Astrocyte (in vitro differentiated cells and primary cell): ENCODE measurements around the gene NABP2. TPM values are rescaled to one million over a fixed set of nuclear protein-coding genes. Genes with fewer than 3 reads are reported as not detected.

Experiments
- DNase-seq: peaks from one replicate; pipeline ENCODE4 v3.0.0-alpha.2; 2010; ENCODE audit warnings: low read depth
- FAIRE-seq: peaks from 2 replicates; lab custom pipeline; 2011; peaks lifted over from hg19 to GRCh38; lab: Jason Lieb, UNC
- H2AFZ ChIP-seq: 2 replicates; pipeline ENCODE4 v1.6.0; 2012; ENCODE audit warnings: low read depth, low read length, inconsistent platforms
- H3K27ac ChIP-seq: 2 replicates; pipeline ENCODE4 v1.5.1; 2011; ENCODE audit warnings: low read depth, low read length, inconsistent platforms
- H3K27me3 ChIP-seq: 2 replicates; pipeline ENCODE4 v1.6.0; 2011; ENCODE audit warnings: low read length, inconsistent platforms; ENCODE audit not compliant: insufficient read depth
- H3K36me3 ChIP-seq: 2 replicates; pipeline ENCODE4 v1.5.1; 2011; ENCODE audit warnings: low read length, inconsistent platforms; ENCODE audit not compliant: insufficient read depth
- H3K4me1 ChIP-seq: 2 replicates; pipeline ENCODE4 v1.5.1; 2011; ENCODE audit warnings: low read length, inconsistent platforms; ENCODE audit not compliant: insufficient read depth
- H3K4me2 ChIP-seq: 2 replicates; pipeline ENCODE4 v1.6.0; 2012; ENCODE audit warnings: low read length, inconsistent platforms
- H3K4me3 ChIP-seq: 2 replicates; pipeline ENCODE4 v1.5.1; 2011; ENCODE audit warnings: low read depth, mild to moderate bottlenecking, low read length, inconsistent platforms; ENCODE audit not compliant: insufficient read depth
- H3K79me2 ChIP-seq: 2 replicates; pipeline ENCODE4 v1.6.0; 2012; ENCODE audit warnings: mild to moderate bottlenecking, low read length, inconsistent platforms; ENCODE audit not compliant: insufficient read depth
- H3K9ac ChIP-seq: 2 replicates; pipeline ENCODE4 v1.6.0; 2012; ENCODE audit warnings: mild to moderate bottlenecking, low read length, inconsistent platforms
- H3K9me3 ChIP-seq: 2 replicates; pipeline ENCODE4 v1.5.1; 2012; ENCODE audit warnings: low read depth, mild to moderate bottlenecking, low read length, inconsistent platforms; ENCODE audit not compliant: insufficient read depth
- H4K20me1 ChIP-seq: 2 replicates; pipeline ENCODE4 v1.6.0; 2012; ENCODE audit warnings: low read length, inconsistent platforms; ENCODE audit not compliant: insufficient read depth
- H3K27ac Mint-ChIP-seq: one replicate; pipeline ENCODE4 v1.8.0; 2021; ENCODE audit warnings: mild to moderate bottlenecking, mixed read lengths; ENCODE audit not compliant: unreplicated experiment
- H3K27me3 Mint-ChIP-seq: one replicate; pipeline ENCODE4 v1.8.0; 2021; ENCODE audit warnings: low read depth, mixed read lengths; ENCODE audit not compliant: unreplicated experiment
- H3K36me3 Mint-ChIP-seq: one replicate; pipeline ENCODE4 v1.8.0; 2021; ENCODE audit warnings: low read depth, mixed read lengths; ENCODE audit not compliant: unreplicated experiment
- H3K4me1 Mint-ChIP-seq: one replicate; pipeline ENCODE4 v1.8.0; 2021; ENCODE audit warnings: low read depth, mixed read lengths; ENCODE audit not compliant: unreplicated experiment
- H3K4me3 Mint-ChIP-seq: one replicate; pipeline ENCODE4 v1.8.0; 2021; ENCODE audit warnings: mild to moderate bottlenecking, moderate library complexity, mixed read lengths; ENCODE audit not compliant: unreplicated experiment
- H3K9me3 Mint-ChIP-seq: one replicate; pipeline ENCODE4 v1.8.0; 2021; ENCODE audit warnings: mild to moderate bottlenecking, mixed read lengths; ENCODE audit not compliant: unreplicated experiment
- CTCF ChIP-seq: IDR thresholded peaks from 2 replicates; pipeline ENCODE4 v1.5.1; 2011; ENCODE audit warnings: low read depth, mild to moderate bottlenecking, inconsistent platforms, low read length, moderate library complexity; ENCODE audit not compliant: insufficient read depth
- EZH2 ChIP-seq: IDR thresholded peaks from 2 replicates; pipeline ENCODE4 v1.6.1; 2012; ENCODE audit warnings: mild to moderate bottlenecking, low read length, inconsistent platforms; ENCODE audit not compliant: insufficient read depth
- total RNA-seq: library from RNA; stranded (reverse); gene quantifications from 2 replicates; pipeline ENCODE4 v1.2.1, GENCODE V29; 2021

The NABP2 gene
- total RNA-seq, 1 donor from 2014 or later, result 29.1 TPM

GRCh38 chr12:56257491-56258067, 33.4 kb downstream of the NABP2 start:
- Mint-ChIP-seq H3K27me3 (no peaks in the 10 kb centered on the region), H3K4me1 (peaks cover 30% of the 10 kb centered on the region), H3K4me3 (peak overlapping the region; percentile 94), H3K27ac (peak overlapping the region; percentile 77), H3K36me3 (peaks cover 21% of the 10 kb centered on the region), H3K9me3 (no peaks in the 10 kb centered on the region)
- peaks cover 47% of the 10 kb centered on the region for H4K20me1 ChIP-seq
- H3K4me3 ChIP-seq, result peak overlapping the region; percentile 94
- peak overlapping the region; percentile 80 for H3K27ac ChIP-seq
- no peaks in the 10 kb centered on the region for H3K9me3 ChIP-seq
- H3K36me3 ChIP-seq, result peaks cover 33% of the 10 kb centered on the region
- H3K4me2 ChIP-seq, result peak overlapping the region; percentile 99
- FAIRE-seq, result no peak
- H2AFZ ChIP-seq, result peak overlapping the region; percentile 70
- H3K27me3 ChIP-seq, result no peaks in the 10 kb centered on the region
- peak; percentile 18 for DNase-seq
- TF ChIP-seq EZH2, result no peak
- no peak for TF ChIP-seq CTCF
- H3K79me2 ChIP-seq, result peaks cover 54% of the 10 kb centered on the region
- peak overlapping the region; percentile 95 for H3K9ac ChIP-seq
- H3K4me1 ChIP-seq, result peaks cover 35% of the 10 kb centered on the region

GRCh38 chr12:56258068-56258819, 34.1 kb downstream of the NABP2 start, which contains the start of gene ANKRD52:
TSS of gene ANKRD52 (minus strand) at chr12:56258384. CDS start at chr12:56258269, 115 bp downstream.
- Histone ChIP-seq H3K4me3 (peak within 1 kb of the TSS; percentile 94), H3K79me2 (peaks cover 47% of the 10 kb centered on the region), H3K4me2 (peak within 1 kb of the TSS; percentile 99), H3K27ac (peak within 1 kb of the TSS; percentile 80), H2AFZ (peak within 1 kb of the TSS; percentile 97), H3K36me3 (peaks cover 26% of the 10 kb centered on the region), H3K4me1 (peaks cover 35% of the 10 kb centered on the region), H3K9me3 (no peaks in the 10 kb centered on the region), H4K20me1 (peaks cover 41% of the 10 kb centered on the region), H3K27me3 (no peaks in the 10 kb centered on the region), H3K9ac (peak within 1 kb of the TSS; percentile 95)
- FAIRE-seq (no peak), DNase-seq (peak; percentile 66)
- TF ChIP-seq CTCF (peak; percentile 24), EZH2 (no peak)
- Mint-ChIP-seq H3K36me3 (peaks cover 19% of the 10 kb centered on the region), H3K4me1 (peaks cover 30% of the 10 kb centered on the region), H3K9me3 (no peaks in the 10 kb centered on the region), H3K27me3 (no peaks in the 10 kb centered on the region), H3K27ac (peak within 1 kb of the TSS; percentile 97), H3K4me3 (peak within 1 kb of the TSS; percentile 94)
